ENCODE data around the gene WDR77.
A peak's percentile ranks its signal among the peaks of the same experiment; 100 is the strongest.

The WDR77 gene

DNA sequence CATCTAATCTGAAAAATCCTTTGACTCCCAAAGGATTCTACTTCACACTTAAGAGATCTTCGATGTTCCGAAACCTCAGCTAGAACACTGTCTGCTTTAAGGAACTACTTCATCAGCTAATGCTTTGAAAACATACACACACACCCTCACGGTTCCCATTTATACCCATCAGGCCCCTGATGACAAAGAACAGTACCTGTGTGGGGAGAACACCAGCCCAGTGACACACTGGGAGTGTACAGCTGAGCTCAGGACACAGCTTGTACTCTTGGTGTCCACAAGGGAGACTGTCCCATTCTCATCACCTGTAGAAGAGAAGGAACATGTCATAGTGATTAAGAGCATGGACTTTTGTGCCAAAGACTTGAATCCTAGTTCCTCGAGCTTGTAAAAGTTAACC lies 6.6 kb downstream of the WDR77 start:
- DNase-seq (ENCODE audit: low read depth): no peak
- H3K4me3 ChIP-seq (ENCODE audit: low read depth, low read length): no peak overlapping the region
- TF ChIP-seq, protein P1, sequence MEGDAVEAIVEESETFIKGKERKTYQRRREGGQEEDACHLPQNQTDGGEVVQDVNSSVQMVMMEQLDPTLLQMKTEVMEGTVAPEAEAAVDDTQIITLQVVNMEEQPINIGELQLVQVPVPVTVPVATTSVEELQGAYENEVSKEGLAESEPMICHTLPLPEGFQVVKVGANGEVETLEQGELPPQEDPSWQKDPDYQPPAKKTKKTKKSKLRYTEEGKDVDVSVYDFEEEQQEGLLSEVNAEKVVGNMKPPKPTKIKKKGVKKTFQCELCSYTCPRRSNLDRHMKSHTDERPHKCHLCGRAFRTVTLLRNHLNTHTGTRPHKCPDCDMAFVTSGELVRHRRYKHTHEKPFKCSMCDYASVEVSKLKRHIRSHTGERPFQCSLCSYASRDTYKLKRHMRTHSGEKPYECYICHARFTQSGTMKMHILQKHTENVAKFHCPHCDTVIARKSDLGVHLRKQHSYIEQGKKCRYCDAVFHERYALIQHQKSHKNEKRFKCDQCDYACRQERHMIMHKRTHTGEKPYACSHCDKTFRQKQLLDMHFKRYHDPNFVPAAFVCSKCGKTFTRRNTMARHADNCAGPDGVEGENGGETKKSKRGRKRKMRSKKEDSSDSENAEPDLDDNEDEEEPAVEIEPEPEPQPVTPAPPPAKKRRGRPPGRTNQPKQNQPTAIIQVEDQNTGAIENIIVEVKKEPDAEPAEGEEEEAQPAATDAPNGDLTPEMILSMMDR (IDR thresholded peaks at IDR 0.05; ENCODE audit: low read depth, low read length, missing control alignments): no peak

DNA sequence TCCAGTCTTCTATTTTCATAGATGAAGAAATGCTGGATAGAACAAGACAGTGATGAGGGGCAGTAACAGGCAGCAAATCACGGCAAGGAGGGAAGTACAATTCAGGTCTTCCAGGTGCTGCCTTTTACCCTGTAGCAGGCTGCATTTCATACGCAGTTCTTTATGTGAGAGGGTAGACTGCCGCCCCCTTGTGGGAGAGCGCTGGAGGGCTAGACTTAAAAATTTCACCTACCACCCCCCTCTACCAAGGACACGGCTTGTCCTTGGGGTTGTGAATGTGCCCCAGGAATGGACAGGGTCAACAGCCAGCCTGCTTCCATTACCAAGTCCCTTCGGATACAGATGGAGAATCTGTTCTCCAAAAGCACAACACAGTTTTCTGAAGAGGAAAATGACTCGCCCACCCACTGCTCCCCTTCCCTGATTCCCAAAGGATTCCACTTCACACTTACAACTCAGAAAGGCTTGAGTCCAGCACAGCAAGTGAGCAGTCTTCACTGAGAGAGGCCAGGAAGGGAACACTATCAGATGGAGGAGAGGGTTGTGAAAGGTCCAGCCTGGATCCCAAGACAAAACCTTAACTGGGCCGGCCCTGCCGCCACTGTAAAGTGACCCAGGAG lies 7.4 kb downstream of the WDR77 start:
- TF ChIP-seq, protein P1 (IDR thresholded peaks at IDR 0.05; ENCODE audit: low read depth, low read length, missing control alignments): peak; percentile 74
- DNase-seq (ENCODE audit: low read depth): no peak

DNA sequence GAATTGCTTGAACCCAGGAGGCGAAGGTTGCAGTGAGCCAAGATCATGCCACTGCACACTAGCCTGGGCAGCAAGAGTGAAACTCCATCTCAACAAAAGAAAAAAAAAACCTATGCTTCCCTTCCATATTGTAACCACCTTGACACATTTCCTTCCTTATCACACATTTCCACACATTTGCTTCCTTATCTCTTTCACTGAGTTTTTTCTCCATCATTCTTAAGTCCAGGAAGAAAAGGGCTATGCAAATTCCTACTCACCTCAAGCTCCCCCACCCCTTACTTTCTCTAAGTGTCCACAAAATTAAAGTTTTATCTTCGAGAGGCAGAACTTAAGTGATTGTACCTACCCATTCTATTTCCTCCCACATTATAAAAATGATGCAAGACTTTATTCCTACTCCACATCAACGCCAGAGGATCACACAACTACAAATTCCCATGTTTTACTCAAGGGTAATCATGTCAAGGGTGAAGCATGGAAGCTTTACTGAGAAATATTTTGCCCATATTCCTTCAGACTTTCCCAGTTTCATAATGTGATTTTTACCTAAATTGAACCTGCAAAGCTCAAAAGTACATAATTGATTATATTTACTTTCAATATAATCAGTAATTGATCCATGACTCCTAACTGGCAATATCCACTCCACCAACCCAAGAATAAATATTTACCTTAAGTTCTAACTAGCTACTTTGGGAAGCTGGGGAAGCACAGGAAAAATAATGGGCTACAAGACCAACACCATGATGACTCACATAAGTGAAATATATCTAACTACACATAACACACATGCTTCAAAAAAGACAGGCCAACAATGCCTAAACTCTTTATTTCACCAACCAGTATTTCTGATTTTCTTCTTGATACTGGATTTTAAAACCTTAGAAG lies 9.3 kb downstream of the WDR77 start:
- TF ChIP-seq, protein P1 (IDR thresholded peaks at IDR 0.05; ENCODE audit: low read depth, low read length, missing control alignments): no peak
- no peak for DNase-seq (ENCODE audit: low read depth)

More for the DNA sequence above, 7.4 kb downstream of the WDR77 start:
- H3K4me3 ChIP-seq (ENCODE audit: low read depth, low read length): no peak overlapping the region

DNA sequence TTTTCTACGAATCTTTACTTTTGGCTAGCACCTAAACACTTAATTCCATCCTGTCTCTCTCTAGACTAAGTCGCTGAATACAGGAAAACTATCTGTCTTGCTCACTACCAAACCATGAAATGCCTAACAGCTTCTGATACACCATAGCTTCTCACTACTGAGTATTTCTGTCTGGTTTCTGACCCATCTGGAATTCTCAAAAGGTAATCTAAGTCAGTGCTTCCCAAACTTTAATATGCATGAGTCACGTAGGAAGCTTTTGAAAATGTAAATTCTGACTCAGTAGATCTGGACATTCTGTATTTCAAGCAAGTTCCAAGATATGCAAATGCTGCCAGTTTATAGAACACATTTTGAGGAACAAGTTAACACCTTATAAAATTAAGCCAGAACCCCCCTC lies 12.3 kb downstream of the WDR77 start:
- DNase-seq (ENCODE audit: low read depth): no peak
- TF ChIP-seq, protein P1 (IDR thresholded peaks at IDR 0.05; ENCODE audit: low read depth, low read length, missing control alignments): no peak
- no peak overlapping the region for H3K4me3 ChIP-seq (ENCODE audit: low read depth, low read length)

More for the DNA sequence above, 9.3 kb downstream of the WDR77 start:
- H3K4me3 ChIP-seq (ENCODE audit: low read depth, low read length): no peak overlapping the region

DNA sequence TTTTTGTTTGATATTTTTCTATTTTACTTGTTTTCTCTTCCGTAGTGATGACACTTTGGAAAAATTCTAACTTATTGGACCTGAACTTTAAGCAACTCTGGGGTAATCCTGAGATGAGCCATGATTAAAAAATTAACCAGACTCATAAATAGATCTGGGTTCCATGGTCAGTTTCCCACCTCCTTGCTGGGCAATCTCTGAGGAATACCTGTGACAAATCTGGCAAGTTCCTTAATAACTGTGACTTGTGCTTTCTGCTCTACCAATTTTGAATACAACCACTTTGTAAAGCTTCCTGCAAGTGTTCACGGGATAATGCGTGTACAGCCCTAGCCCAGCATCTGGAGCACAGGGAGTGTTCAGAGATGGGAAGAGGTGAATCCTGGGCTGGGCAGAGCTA lies 24.8 kb downstream of the WDR77 start:
- TF ChIP-seq, protein P1 (IDR thresholded peaks at IDR 0.05; ENCODE audit: low read depth, low read length, missing control alignments): no peak
- DNase-seq (ENCODE audit: low read depth): no peak
- no peak overlapping the region for H3K4me3 ChIP-seq (ENCODE audit: low read depth, low read length)

DNA sequence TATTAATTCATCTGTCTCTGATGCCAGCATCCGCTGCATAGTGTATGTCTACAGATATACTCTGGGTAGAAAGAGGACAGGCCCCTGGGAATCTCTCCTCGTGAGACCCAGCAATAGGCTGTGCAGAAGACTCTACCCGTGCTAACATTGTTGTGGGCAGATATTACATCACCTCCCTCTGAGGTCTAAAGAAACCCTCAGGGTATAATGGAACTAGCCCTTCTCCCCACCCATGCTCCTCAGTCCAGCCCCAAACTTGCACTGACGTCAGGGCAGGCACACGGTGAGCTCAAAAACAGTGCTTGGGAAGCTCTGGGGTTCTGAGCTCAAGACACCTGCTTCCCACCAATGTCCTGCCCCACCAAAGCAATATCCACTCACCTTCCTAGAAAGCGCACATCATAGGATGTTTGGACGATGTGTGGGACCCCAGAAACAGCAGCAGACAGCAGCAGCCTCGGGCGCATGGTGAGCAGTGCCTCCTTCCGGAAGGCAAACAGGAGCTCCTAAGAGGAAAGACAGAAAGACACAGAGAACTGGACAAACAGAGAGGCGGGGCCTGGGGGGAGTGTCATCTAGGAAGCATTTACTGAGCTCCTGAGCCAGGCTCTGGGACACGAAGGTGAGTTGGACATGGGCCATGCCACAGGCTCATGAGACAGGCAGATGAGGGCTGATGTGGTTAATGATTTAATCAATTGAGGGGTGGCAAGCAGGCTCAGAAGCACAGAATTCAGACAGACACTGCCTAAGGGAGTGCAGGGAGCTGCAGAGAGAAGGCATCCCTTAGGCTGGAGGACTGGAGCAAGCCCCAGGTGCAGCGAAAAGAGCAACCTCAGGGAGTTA lies 26.3 kb downstream of the WDR77 start:
- DNase-seq (ENCODE audit: low read depth): no peak
- no peak overlapping the region for H3K4me3 ChIP-seq (ENCODE audit: low read depth, low read length)
- TF ChIP-seq, protein P1 (IDR thresholded peaks at IDR 0.05; ENCODE audit: low read depth, low read length, missing control alignments): no peak

Measured in GM12864 (cell line).